Left renal pelvis (tissue), 4 donors: ENCODE data around the gene MINDY1. TPM values are rescaled to one million over a fixed set of nuclear protein-coding genes. Genes with fewer than 3 reads are reported as not detected.

ENCODE experiments used
- DNase-seq, 4 donors: peaks; one replicate each; pipeline ENCODE4 v3.0.0-alpha.2; 2013; ENCODE audit warnings: low read depth in 4 of 4, low spot score in 3 of 4
- polyA plus RNA-seq, 4 donors: library from polyadenylated mRNA; unstranded; fragments of 120-200 nt; gene quantifications; one replicate each; pipeline ENCODE4 v1.2.1, GENCODE V29; 2013; ENCODE audit not compliant: insufficient read length in 4 of 4

MINDY1 gene
- polyA plus RNA-seq, 4 donors = 35.7 to 54.4 (median 39.1) TPM

DNA sequence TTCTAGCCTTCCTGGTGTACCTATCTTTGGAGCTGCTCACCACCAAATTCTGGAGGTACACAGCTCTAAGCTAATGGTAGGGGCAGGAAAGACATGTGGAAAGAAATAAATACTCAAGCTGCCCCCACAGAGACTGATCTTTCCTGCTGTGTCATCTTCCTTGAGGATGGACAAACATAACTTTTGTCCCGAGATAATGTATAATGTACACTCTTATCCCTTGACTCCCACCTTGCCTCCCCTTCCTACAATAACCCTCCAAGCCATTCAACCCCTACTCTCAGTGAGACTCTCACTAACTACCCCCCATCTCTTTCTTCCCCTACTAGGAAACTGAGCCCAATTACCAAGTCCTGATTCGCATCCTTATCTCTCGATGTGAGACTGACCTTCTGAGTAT, 12.5 kb downstream of the MINDY1 start:
- DNase-seq = no peak

DNA sequence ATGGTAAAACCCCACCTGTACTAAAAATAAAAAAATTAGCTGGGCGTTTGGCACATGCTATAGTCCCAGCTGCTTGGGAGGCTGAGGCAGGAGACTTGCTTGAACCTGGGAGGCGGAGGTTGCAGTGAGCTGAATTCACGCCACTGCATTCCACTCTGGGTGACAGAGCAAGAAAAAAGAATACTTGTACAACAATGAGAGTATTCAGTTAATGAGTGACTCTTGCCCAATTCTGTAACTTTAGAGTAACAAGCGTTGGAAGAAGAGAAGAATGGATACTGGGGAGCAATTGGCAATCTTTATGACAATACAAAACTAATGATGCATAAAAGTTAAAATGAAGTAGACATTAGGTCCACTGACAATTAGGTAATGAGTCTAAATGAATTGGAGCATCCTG, 14.1 kb downstream of the MINDY1 start:
- DNase-seq = no peak

DNA sequence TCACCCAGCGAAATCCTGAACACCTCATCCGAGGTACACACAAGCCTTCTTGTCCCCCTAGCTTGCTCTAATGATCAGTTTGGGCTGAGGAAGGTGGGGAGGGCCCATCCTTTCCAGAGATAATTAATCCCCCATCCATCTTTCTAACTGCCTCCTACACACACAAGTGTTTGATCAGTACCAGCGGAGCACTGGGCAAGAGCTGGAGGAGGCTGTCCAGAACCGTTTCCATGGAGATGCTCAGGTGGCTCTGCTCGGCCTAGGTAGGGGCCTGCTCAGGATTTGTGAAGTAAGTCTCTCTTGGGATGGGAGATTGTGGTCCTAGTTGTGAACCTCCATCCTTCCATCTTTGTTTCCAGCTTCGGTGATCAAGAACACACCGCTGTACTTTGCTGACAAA, 18.8 kb downstream of the MINDY1 start:
- DNase-seq = no peak

DNA sequence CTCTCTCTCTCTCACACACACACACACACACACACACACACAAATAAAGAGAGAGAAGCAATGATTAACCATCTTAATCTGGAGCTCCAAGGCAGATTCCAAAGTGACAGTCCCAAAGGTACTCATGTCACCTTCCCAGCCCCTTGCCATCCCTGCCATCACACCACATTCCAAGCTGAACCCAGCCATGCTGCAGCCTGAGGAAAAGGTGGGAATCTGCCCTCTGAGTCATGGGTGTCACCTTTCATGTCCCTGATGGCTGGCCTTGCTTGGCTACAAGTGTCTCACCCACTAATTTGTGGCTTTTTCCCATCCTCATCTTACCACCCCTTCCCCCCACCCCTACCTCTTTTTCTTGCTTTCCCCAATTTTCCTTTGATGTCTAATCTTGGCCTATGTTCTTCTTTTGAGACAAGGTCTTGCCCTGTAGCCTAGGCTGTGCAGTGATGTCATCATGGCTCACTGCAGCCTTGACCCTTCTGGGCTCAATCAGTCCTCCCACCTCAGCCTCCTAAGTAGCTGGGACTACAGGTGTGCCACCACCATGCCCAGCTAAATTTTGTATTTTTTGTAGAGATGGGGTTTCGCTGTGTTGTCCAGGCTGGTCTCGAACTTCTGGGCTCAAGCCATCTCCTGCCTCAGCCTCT, 21.4 kb downstream of the MINDY1 start:
- DNase-seq = no peak

DNA sequence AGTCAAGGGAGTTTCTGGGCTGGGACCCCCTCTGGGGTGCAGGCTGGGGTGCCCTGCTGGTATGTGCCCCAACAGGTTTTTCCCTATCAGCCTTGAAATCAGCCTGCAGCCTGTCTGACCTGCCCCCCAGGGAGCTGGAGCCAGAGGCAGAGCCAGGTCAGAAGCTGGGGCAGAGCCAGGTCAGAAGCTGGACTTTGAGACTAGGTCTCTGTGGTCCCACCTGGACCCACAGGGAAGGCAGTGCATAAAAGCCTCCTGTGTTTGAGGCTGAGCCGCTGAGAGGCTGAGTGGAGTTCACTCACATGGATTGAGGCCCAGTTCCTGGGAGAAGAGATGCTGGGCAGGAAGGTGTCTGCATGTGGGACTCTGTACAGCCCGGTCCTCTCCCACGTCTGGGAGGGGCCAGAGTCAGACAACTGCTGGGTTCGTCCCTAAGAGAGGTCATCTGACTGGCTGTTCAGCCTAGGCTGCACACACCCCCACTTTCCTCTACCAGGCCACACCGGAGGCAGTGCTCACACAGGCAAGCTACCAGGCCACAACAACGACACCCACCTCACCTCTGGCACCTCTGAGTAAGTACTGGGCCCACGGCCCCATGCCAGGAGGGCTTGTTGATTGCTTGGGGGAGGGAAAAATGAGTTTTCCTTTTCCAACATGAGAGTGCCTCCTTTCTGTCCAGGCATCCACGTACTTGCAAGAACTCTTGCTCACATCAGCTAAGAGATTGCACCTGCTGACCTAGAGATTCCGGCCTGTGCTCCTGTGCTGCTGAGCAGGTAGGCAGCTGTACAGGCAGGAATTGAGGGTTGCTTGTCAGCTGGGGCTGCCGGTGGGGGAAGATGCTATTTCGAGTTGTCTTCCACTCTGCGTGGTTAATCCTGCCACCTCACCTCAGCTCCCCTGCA, 24.6 kb downstream of the MINDY1 start, which contains the start of gene ANXA9:
ANXA9 (plus strand) TSS at position 488 of the 908 bp plus-strand sequence. CDS start 814 bp downstream, outside the sequence.
- DNase-seq = no peak

DNA sequence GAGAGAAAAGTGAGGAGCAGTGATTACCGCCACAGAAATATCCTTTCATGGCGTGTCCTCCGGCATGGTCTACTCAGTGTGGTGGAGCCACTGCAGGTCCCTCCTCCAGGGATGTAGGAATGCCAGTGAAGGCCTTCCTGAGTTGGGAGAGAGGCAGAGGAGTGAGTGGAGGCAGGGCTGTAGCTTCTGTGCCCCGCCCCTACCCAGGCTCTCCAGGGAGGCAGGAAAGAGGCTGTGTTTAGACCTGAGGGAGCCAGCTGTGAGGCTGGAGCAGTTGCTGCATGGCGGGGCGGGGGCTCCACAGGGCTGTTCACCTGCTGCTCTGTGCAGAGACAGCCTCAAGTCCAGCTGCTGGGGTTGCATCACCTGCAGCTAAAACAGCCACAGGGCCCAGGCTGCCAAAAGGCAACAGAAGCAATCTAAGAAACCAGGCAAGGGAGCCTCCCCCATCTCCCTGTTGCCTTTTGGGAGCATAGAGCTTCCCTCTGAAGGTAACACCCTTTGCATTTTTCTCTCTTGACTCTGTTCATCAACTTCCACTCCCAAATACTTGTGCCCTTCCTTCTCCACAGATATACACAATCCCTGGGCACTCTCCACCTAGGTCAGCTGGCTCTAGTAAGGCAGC, 25.4 kb downstream of the MINDY1 start:
- no peak for DNase-seq

DNA sequence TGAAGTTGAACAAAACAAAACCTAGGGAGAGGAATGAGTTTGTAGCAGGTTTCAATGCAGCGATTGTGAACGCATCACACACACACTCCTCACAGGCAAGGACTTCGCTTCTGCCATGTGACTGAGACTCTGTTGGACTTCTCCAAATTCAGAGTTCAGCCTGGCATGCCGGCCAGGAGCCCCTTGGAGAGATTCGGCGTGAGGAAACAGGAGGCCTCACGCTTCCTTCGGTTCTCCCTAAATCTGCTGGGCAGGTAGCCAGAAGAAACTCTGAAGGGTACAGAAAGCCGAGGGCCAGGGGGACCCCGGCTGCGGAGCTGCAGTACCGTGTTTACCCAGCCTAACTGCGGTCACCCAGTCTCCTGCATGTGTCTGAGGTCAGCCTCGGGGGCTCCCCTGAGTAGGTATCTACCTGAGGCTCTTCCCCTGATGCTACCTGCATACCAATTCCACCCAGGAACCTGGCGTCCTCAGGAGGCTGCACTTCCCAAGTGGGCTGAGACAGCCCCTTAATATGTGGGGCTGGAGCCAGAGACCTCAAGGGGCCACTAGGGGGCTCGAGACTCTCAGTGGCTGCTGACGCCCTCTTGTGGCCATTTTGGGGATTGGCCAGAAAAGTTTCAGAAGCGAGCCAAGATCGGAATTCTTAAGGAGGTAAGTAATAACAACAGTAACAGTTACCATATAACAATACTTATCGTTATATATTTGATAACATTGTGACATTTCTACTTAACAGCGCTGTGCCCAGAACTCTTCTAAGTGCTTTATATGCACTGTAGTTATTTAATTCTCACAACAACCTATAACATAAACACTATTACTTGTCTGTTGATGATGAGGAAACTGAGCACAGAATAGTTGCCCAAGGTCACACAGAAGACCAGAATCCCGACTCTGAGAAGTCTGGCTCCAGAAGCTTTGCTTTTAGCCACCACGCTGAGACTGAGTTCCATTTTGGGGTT, 27.3 kb downstream of the MINDY1 start:
- DNase-seq = peak in 3 of 4 donors; percentile 75 to 84 (median 82)

DNA sequence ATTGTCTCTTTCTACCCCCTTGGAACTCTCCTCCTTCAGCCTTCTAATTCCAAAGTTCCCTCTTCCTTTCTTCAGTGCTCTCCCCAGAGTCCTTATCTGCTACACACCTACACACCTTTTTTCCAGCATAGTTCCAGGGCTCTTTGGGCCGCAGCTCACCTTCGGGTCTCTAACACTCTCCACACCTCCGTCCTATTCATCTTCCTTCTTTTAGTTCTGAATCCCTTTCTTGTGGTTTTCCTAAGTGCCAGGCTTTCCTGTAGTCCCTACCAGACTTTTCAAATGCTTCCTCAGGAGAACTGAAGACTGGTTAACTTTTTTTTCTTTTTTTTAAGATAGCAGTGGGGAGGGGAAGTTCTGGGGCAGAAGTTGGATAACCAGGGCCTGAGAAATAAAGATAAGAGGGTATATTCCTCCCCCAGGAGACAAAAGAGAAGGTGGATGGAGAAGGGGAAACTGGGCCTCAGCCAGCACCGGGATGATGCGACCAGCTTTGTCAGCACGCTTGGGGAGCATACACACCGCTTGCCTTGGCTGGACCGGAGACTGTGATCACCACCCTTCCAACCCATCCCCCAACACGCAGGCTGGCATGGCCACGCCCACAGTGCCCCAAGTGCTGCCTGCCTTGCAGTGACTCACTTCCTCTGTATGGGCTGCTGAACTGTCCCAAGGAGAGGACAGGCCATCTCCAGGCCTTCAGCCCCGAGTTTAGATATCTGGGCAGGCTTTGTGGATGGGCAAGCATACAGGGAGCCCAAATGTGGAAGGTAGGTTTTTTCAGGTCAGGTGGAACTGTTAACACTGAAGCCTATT, 29.6 kb downstream of the MINDY1 start:
- DNase-seq = no peak

DNA sequence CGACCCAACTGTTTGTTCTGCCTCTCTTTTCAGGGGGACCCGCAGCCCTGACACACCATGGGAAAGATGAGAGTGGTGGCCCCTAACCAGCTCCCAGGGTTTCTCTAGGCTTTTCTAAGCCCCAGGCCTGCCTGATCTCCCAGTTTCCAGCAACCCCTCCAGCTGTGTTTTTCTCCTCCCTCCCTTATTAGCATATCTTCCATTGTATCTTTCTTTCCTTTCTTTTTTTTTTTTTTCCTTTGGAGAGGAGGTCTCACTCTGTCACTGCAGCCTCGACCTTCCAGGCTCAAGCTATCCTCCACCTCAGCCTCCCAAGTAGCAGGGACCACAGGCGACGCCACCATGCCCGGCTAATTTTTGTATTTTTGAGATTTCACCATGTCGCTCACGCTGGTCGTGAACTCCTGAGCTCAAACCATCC, 30.3 kb downstream of the MINDY1 start:
- DNase-seq = no peak

DNA sequence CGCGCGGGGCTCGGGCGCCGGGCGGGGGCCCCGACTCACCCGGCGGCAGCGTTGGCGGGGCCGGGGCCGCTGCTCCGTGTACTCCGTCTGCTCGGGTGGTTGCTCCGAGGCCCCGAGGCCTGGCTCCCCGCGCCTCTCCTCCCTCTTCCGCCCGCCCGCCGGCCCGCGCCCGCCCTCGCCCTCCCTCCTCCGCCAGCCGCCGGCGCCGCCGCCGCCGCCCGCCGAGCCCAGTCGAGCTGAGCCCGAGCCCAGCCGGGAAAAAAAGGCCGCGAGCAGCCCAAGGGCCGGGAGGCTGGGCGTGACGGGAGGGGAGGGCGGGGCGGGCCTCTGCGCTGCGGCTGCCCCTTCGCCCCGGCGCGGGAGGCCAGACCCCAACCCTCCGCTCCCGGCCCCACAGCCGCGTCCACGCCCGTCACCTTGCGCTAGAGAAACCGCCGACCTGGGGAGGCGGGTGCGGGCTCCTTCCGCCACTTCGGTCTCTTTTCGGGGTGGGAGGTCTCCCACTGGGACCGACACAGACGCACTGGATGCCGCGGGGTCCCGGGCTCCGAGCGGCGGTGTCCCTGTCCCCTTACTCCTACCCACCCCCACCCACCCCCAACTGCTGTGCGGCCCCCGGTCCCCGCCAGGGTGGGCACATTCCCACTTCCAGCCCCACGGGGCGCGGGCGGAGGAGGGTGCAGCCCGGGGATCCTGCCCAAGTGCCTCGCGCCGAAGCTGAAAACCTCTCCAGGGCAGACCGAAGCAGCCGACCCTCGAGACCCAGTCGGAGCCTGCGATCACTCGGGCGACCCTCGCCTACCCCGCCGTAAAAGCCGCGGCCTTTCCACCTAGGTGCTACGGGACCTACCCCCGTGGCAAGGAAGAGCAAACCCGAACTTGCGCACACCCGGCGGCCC, 31.9 kb downstream of the MINDY1 start, which contains the start of gene CERS2:
CERS2 (minus strand) TSS at position 256 of the 899 bp plus-strand sequence. CDS start 5,745 bp downstream, outside the sequence.
- peak in 2 of 4 donors; percentile 64 to 72 for DNase-seq

DNA sequence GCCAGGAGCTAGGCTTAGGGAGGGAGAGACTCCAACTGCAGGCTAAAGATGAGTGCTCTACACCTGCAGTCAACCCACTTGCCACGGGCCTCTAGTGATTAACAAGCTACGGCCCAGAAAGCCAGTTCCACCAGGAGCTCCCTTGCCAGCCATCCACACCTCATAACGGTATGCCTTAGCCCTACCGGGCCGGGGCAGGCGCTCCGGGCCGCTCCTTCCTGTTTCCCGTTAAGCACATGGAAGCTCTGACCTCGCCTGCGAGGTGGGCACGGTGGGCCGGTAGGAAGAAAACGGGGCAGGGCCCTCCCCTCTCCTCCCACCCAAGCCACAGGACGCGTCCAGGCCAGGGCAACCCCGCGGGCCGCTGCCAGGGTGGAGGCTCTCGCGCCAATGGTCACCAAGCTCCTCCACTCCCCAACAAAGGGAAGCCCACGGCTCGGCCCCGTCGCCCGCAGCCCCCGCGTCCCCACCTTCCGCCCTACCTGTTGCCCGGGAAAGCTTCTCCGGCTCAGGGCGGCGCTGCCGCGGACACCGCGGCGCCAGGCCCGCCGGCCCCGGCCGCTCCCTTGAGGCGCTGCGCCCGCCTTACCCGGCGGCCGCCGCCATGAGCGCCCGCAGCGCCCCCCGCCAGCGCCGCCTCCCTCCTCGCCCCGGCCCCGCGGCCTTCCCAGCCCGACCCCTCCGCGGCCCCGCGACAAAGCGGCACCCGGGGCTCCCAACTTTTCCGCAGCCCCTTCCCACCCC, 32.7 kb downstream of the MINDY1 start:
- DNase-seq = no peak

DNA sequence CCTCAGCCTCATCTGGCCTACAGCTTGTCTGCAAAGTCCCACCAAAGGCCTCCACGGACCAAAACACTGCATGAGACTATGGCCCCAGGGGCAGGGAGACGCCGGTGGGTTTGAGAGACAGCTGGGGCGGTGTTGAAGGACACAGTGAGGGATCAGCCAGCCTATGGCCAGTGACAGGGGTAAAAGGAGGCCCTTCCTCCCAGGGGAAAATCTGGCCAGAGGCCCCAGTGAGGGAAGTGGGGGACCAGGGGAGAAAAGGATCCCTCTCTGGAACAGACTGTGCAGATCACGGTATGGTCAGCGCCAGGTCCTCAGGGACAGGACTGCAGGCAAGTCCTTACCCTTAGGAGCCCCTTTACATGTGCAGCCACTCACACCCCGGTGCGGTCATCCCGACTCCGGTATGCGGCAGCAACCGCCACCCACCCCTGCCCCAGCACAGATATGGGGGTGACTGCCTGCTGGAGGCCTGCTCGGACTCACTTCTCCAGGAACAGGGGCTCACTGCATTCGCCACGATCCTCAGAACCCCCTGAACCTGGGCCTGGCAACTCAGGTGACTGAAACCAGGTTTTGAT, 33.4 kb downstream of the MINDY1 start:
- no peak for DNase-seq

DNA sequence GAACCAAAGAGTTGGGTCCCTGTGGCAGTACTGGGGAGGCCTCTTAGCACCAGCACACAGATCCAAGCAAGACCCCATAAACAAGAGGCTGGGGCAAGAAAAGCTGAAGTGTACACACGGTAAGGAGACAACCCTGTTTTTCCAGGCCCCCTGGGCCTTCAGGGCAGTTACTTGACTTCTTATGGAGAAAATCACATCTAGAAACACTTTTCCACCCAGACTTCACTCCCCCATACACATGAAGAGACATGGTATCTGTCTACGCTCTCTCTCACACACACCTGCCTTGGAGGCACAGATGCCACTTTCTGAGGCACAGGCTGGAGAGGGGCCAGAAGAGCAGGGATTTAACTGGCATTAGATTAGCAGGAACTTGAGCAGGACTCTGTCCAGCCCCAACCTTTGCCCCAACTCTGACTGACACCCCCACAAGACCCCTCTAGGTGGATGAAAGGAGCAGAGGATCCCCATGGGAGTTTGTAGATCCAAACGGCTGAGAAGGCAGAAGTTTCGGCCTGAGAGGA, 34.2 kb downstream of the MINDY1 start:
- no peak for DNase-seq

DNA sequence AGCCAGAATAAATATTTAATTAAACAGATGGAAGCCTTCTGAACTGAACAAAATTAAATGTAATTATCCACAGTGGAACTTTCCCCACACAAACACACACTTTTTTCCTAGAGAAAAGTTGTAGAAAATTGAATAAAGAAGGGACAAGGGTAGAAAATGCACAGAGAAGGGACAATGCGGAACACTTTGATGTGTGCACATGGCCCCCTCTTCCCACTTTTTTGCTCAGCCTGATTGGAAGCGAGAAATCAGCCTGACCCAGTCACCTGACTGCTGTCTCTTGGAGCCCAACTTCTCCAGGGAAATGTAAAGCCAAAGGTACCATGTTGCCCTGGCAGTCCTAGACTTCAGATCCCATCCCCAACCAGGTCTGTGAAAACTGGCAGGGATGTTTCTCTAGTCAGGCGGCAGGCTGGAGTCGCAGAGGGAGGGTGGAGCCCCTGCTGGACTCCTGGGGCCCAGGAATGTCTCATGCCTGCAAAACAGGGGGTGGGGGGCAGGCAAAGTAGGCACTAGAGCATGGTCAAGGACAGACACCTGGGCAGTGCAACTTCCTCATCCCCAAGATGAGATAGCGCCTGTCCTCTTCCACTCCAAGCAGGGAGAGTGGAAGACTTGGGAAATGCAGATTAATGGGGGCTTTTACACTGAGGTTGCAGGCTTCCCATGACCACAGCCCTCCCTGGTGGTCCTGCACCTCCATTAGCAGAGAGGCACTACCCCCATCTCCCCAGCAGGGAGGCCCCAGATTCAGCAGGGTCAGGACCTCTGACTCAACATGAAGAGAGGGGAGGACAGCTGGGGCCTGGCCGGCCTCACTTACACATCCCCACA, 34.9 kb downstream of the MINDY1 start:
- DNase-seq = no peak

DNA sequence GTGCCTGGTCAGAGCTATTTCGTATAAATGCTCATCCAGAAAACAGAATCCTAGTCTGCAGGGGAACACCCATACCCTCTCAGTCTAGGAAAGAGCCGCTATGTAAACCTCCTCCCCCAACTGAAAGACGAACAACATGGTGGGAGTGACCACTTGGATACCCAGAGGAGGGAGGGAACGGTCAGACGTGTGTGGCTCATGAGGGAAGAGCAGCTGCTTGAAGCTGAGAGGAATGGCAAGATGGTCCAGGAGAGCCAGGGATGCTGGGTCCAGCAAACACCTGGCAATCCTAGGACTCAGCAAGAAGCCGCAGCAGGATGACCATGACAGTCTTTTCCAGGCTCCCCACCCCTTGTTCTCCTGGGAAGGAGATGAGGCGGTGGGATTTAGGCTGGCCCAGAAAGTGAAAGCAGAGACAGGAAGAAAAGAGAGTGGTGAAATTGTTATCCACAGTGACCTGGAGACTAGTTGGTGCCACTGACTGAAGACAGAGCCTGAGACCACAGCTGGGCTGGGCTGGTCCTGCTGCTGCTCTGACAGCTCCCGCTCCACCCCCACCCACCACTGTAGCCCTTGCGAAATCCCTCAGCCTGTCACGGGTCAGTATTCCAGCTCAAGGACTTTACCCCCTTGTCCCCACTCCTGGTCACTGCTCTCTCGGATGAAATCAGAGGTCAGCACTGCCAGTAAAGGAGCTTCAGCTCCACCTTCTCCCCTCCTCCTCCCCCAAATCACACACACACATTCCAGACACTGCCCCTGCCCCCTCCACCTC, 35.7 kb downstream of the MINDY1 start:
- DNase-seq = no peak
